IPS-18c (cell line): ENCODE results near the gene PIBF1.

Experiments used
- H3K4me3 ChIP-seq: 2 replicates; pipeline ENCODE4 v1.7.0; 2013; ENCODE audit warnings: low read depth, mild to moderate bottlenecking, low read length, moderate library complexity; ENCODE audit not compliant: insufficient read depth
- H3K9me3 ChIP-seq: one replicate; pipeline ENCODE4 v1.6.1; 2013; ENCODE audit warnings: mild to moderate bottlenecking, low read length, moderate library complexity; ENCODE audit not compliant: control insufficient read depth, insufficient read depth

The PIBF1 gene

GRCh38 chr13:73060251-73061160 is 278.6 kb downstream of the PIBF1 start:
- H3K9me3 ChIP-seq: peaks cover 5% of the 10 kb centered on the region
- peak overlapping the region; percentile 73 for H3K4me3 ChIP-seq

GRCh38 chr13:73061473-73061872 is 279.5 kb downstream of the PIBF1 start:
- H3K4me3 ChIP-seq: no peak overlapping the region
- peaks cover 5% of the 10 kb centered on the region for H3K9me3 ChIP-seq

- no peak overlapping the region for H3K4me3 ChIP-seq
These were observed 279.9 kb downstream of the PIBF1 start for GRCh38 chr13:73061876-73062275.

DNA sequence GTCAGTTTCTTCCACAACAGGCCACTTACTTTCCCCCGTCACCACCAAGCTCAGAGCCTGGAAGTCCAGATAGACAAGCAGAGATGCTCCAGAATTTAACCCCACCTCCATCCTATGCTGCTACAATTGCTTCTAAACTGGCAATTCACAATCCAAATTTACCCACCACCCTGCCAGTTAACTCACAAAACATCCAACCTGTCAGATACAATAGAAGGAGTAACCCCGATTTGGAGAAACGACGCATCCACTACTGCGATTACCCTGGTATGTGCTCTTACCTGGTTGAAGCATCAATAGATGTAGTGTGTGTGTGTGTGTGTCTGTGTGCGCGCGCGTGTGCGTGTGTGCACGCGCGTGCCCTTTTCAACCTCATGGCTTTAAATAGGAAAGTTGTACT is 280.5 kb downstream of the PIBF1 start:
- peaks cover 5% of the 10 kb centered on the region for H3K9me3 ChIP-seq
- no peak overlapping the region for H3K4me3 ChIP-seq

More at GRCh38 chr13:73061876-73062275, 279.9 kb downstream of the PIBF1 start:
- peaks cover 5% of the 10 kb centered on the region for H3K9me3 ChIP-seq

DNA sequence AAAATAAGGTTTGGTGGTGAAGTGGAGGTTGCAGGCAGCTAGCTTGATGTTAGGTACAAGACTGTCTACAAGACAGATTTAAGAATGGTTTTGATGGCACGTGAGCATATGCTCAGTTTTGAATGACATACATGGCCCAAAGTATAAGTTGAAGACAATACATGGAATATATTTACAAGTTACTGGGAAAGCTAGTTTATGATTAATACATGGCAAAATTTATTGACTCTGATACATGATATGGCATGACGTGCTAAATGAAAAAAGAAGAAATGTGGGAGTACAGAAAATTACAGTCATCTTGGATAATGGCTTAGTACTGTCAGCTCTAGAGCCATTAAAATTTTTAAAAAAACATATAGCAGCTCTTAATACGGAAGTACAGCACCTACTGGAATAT is 281.2 kb downstream of the PIBF1 start:
- H3K9me3 ChIP-seq: peaks cover 5% of the 10 kb centered on the region

DNA sequence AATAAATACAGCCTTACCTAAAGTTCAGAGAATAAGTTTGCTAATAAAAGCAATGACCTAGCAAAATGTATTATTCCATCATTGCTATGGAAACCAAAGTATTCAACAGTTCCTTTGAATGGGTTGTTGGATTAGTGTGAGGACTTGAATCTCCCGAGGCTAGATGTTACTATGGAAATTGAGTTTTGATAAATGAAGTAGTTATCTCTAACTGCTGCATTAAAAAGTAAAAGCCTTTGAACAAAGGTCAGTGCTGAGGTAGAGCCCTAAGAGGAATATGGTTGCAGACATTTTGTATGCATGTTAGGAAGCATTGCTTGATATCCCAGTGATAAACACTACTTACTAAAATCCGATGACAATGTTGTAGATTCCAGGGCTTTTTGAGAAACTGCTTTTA is 283.1 kb downstream of the PIBF1 start:
- no peak overlapping the region for H3K4me3 ChIP-seq

More for the DNA sequence above, 281.2 kb downstream of the PIBF1 start:
- H3K4me3 ChIP-seq: no peak overlapping the region

DNA sequence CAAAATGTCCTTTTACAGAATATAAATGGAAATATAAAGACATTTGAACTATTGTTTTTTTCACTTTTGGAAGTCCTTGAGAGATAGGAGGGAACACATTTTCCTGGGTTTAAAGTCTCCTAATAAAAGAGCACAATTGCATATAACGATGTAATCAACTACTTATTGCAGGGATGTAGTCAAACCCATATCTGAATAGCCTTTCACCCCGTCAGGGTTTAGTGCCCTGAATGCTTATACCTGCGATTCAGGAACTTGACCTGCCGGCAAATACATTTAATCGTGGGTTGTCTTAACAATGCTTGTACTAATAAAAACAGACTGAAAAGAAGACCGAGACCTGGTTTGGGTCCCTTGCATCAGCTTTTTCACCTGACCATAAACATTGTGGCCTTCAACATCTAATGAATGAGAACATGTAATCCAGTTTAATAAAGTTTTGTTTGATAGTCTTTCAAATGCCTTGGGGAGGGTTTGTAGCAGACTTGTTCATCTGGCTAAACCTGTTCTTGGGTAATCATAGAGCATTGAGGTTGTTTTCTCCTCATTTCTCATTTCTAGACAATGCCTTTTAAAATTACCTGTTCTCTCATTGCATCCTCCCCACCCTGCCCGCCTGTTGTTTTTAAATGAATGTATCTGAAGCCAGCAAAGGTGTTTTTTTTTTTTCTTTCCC is 283.9 kb downstream of the PIBF1 start:
- Histone ChIP-seq H3K9me3 (no peaks in the 10 kb centered on the region), H3K4me3 (no peak overlapping the region)

More for the DNA sequence above, 283.1 kb downstream of the PIBF1 start:
- peaks cover 4% of the 10 kb centered on the region for H3K9me3 ChIP-seq
